DMS 273 treated with DMSO at 0.1 percent for 48 hours (cell line): Measurements from ENCODE around the gene WASHC3.

ENCODE experiments used
- DNase-seq: peaks from one replicate; lab custom pipeline; 2025; lab: John Stamatoyannopoulos, UW

WASHC3 gene

DNA sequence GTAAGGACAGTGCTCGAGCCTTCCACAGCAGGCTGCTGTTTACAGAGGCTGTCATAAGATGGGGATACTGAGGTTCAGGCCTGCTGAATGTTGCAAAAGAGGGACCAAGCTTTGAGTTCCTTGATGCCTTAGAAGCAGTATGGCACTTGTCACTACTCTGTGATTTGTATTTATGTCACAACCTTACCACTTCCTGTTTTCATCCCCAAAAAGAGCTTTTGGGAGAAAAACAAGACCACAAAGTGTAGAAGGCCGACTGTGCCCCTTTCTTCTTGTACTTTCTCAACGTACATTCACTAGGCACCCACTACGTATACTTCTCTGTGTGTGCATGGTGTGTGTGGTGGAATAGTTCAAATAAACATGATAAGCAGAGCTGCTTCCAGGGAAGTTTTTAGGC is 94.3 kb downstream of the WASHC3 start:
- no peak for DNase-seq

DNA sequence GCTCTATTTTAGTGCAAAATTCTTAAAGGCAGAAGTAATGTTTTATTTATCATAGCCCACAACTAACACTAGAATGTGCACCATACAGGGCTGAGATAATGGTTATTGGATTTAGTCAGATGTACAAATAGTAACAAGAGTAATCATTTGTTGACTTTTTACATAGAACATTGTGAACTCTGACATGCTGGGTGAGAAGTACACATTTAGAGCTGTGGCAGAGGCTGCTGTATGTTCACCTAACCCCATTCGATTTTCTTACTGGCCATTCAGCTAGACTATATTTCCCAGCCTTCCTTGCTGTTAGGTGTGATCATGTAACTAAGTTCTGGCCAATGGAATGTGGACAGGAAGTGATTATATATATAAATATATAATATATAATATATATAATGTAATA is 95.3 kb downstream of the WASHC3 start:
- no peak for DNase-seq

GRCh38 chr12:101963697-101964096 is 98.1 kb downstream of the WASHC3 start:
- DNase-seq: peak; percentile 2
